Tibial nerve (tissue), 4 donors: ENCODE data around the gene XYLT1. TPM values are rescaled to one million over a fixed set of nuclear protein-coding genes. Genes with fewer than 3 reads are reported as not detected.

Experiments
- DNase-seq, 2 donors: peaks; one replicate each; pipeline ENCODE4 v3.0.0-alpha.2; 2019; ENCODE audit warnings: low spot score in 2 of 2
- H3K27ac ChIP-seq, 4 donors: fragments of 200-600 bp; sonication (generic) in 3 of 4; one replicate each; pipeline ENCODE4 v1.5.1; 2017 to 2019; ENCODE audit warnings: mild to moderate bottlenecking in 1 of 4
- H3K27me3 ChIP-seq, 2 donors: fragments of 200-600 bp; sonication (generic) in 1 of 2; one replicate each; pipeline versions ENCODE4 v1.5.1 to v1.6.0; 2017 to 2019
- H3K36me3 ChIP-seq, 3 donors: fragments of 200-600 bp; sonication (generic); one replicate each; pipeline ENCODE4 v1.5.1; 2018 to 2019
- H3K4me1 ChIP-seq, 4 donors: fragments of 200-600 bp; sonication (generic) in 3 of 4; one replicate each; pipeline ENCODE4 v1.5.1; 2017 to 2019
- H3K4me3 ChIP-seq, 4 donors: fragments of 200-600 bp; sonication (generic) in 3 of 4; one replicate each; pipeline ENCODE4 v1.5.1; 2017 to 2019; ENCODE audit warnings: mild to moderate bottlenecking in 1 of 4, moderate library complexity in 1 of 4
- H3K9me3 ChIP-seq, 4 donors: fragments of 200-600 bp; sonication (generic) in 3 of 4; one replicate each; pipeline ENCODE4 v1.5.1; 2017 to 2019
- EP300 ChIP-seq, 2 donors: sonication (generic); formaldehyde crosslinking; IDR thresholded peaks; one replicate each; pipeline ENCODE4 v1.6.1; 2017; ENCODE audit warnings: antibody characterized with exemption in 2 of 2, mild to moderate bottlenecking in 1 of 2
- POLR2A ChIP-seq, 2 donors: fragments of 450-650 bp; IDR thresholded peaks; one replicate each; pipeline ENCODE4 v1.6.1; 2017; ENCODE audit warnings: antibody characterized with exemption in 2 of 2, mild to moderate bottlenecking in 2 of 2, moderate library complexity in 2 of 2
- WGBS, 2 donors: methylation state at CpG; one replicate each; pipeline ENCODE4 v1.1.5; 2018; 5-methylcytosine and 5-hydroxymethylcytosine counted together
- total RNA-seq, 4 donors: library from RNA; depleted of rRNA; stranded (reverse); fragments of >200 nt; gene quantifications; one replicate each; pipeline ENCODE4 v1.1.0, GENCODE V29; 2016
- TF ChIP-seq, protein P1 (sequence below), 5 experiments: fragments of 200-600 bp in 3 of 5; fragments of 450-650 bp in 2 of 5; sonication (generic) in 3 of 5; IDR thresholded peaks; one replicate each; pipeline ENCODE4 v1.5.1; 2016 to 2019; ENCODE audit warnings: antibody characterized with exemption in 5 of 5, mild to moderate bottlenecking in 3 of 5, moderate library complexity in 2 of 5

XYLT1 gene
- total RNA-seq, 4 donors from 2014 or later: 13.8 to 23.1 (median 14.8) TPM

DNA sequence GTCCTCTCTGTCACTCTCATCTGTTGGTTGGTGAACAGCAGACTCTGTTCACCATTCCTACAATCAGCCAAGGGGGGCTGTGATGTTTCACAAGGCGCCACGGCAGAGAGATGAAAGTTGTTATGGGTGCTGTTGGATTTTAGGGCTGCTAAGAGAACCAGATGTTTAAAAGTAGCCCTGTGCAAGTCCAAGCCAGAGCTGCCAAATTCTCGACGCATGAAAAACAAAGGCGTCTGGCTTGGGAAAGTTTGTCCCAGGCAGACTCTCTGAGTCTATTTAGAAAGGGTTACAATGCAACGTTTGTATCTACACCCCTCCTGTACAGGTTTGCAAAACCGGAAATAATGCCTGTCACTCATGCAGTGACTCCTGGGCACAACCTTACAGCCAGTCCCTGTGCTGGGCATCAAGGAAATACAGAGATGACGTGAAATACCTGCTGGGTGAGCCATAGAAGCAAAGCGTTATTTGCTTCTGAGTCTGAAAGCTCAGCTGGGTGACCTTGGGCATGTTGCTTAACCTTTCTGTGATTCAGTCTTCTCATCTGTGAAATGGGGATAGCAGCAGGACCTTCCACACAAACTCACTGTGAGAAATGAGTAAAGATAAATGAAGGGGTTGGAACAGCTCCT is 74.8 kb downstream of the XYLT1 start:
- Histone ChIP-seq H3K4me1 (peaks cover 0 to 32% (median 18%) of the 10 kb centered on the region in 4 donors), H3K4me3 (no peak overlapping the region), H3K9me3 (no peaks in the 10 kb centered on the region), H3K36me3 (no peaks in the 10 kb centered on the region), H3K27me3 (no peaks in the 10 kb centered on the region), H3K27ac (no peak overlapping the region)
- no peak for DNase-seq
- no peak for TF ChIP-seq POLR2A (IDR thresholded peaks at IDR 0.05)
- no peak for TF ChIP-seq EP300 (IDR thresholded peaks at IDR 0.05)
- TF ChIP-seq, protein P1, sequence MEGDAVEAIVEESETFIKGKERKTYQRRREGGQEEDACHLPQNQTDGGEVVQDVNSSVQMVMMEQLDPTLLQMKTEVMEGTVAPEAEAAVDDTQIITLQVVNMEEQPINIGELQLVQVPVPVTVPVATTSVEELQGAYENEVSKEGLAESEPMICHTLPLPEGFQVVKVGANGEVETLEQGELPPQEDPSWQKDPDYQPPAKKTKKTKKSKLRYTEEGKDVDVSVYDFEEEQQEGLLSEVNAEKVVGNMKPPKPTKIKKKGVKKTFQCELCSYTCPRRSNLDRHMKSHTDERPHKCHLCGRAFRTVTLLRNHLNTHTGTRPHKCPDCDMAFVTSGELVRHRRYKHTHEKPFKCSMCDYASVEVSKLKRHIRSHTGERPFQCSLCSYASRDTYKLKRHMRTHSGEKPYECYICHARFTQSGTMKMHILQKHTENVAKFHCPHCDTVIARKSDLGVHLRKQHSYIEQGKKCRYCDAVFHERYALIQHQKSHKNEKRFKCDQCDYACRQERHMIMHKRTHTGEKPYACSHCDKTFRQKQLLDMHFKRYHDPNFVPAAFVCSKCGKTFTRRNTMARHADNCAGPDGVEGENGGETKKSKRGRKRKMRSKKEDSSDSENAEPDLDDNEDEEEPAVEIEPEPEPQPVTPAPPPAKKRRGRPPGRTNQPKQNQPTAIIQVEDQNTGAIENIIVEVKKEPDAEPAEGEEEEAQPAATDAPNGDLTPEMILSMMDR (IDR thresholded peaks at IDR 0.05): no peak
- 42 to 43% methylated on average over 9 of the region's 9 CpGs for WGBS, 2 donors

GRCh38 chr16:17392857-17393692 is 77.7 kb downstream of the XYLT1 start:
- H3K27ac ChIP-seq: no peak overlapping the region
- no peak overlapping the region for H3K4me3 ChIP-seq
- no peaks in the 10 kb centered on the region for H3K27me3 ChIP-seq
- no peaks in the 10 kb centered on the region for H3K9me3 ChIP-seq
- no peak for DNase-seq
- TF ChIP-seq EP300 (IDR thresholded peaks at IDR 0.05) (no peak), POLR2A (IDR thresholded peaks at IDR 0.05) (no peak)
- TF ChIP-seq, protein P1 (IDR thresholded peaks at IDR 0.05): no peak
- no peaks in the 10 kb centered on the region for H3K36me3 ChIP-seq
- 77 to 87% methylated on average over 5 of the region's 5 CpGs for WGBS, 2 donors
- peaks cover 0 to 25% (median 18%) of the 10 kb centered on the region in 4 donors for H3K4me1 ChIP-seq

DNA sequence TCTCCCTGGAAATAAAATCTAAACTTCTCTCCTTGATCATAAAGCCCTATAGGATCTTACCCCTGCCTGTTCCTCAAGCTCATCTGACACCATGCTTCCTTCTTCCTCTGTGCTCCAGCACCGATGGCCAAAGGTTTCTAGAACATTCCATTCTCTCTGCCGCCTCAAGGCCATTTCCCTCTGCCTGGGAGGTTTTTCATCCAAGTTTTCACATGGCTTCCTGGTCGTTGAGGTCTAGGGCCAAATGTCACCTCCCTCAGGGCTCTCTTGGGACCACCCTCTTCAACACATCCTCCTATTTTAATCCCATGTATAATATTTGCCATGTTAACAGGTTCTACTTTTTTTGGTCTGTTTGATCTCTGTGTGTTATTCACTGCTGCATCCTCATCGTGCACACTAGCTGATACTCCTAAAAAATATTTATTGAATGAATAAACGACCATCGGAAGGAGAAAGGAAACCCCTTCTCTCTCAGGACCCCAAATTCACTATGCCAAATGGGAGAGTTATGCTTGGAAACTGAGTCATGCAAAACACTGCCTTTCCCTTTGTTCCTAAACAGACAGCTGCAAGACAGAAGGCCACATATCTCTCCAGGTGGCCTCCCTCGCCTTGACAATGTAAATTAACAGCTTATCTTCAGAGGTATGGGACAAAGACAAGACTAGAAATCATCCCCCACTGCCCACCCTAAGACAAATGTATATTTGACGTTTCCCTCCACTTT is 78.5 kb downstream of the XYLT1 start:
- TF ChIP-seq, protein P1 (IDR thresholded peaks at IDR 0.05): no peak
- no peak for TF ChIP-seq POLR2A (IDR thresholded peaks at IDR 0.05)
- TF ChIP-seq EP300 (IDR thresholded peaks at IDR 0.05): no peak

DNA sequence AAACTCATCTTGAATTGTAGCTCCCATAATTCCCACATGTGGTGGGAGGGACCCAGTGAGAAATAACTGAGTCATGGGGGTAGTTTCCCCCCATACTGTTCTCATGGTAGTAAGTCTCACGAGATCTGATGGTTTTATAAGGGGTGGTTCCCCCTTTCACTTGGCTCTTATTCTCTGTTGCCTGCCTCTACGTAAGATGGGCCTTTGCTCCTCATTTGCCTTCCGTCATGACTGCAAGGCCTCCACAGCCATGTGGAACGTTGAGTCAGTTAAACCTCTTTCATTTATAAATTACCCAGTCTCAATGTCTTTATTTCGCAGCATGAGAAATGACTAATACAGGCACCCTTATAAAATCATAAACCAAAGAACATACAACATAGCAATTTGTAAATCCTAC is 79.0 kb downstream of the XYLT1 start:
- H3K27me3 ChIP-seq: no peaks in the 10 kb centered on the region
- H3K4me1 ChIP-seq: peaks cover 0 to 13% (median 8%) of the 10 kb centered on the region in 4 donors
- no peak overlapping the region for H3K4me3 ChIP-seq
- no peak for DNase-seq
- H3K9me3 ChIP-seq: no peaks in the 10 kb centered on the region
- no peaks in the 10 kb centered on the region for H3K36me3 ChIP-seq
- TF ChIP-seq EP300 (IDR thresholded peaks at IDR 0.05) (no peak), POLR2A (IDR thresholded peaks at IDR 0.05) (no peak)
- TF ChIP-seq, protein P1 (IDR thresholded peaks at IDR 0.05): no peak
- H3K27ac ChIP-seq: no peak overlapping the region
- WGBS, 2 donors: 91 to 92% methylated on average over 5 of the region's 5 CpGs

More for the DNA sequence above, 78.5 kb downstream of the XYLT1 start:
- peaks cover 0 to 18% (median 13%) of the 10 kb centered on the region in 4 donors for H3K4me1 ChIP-seq
- 70 to 75% methylated on average over 8 of the region's 8 CpGs for WGBS, 2 donors
- no peaks in the 10 kb centered on the region for H3K36me3 ChIP-seq
- no peaks in the 10 kb centered on the region for H3K9me3 ChIP-seq
- no peak overlapping the region for H3K27ac ChIP-seq
- H3K4me3 ChIP-seq: no peak overlapping the region
- H3K27me3 ChIP-seq: no peaks in the 10 kb centered on the region
- DNase-seq: no peak
